Brain microvascular endothelial cell (primary cell): ENCODE results near the gene NUMB.

Experiments used
- DNase-seq: peaks from one replicate; pipeline ENCODE4 v3.0.0-alpha.2; 2020
- H3K27ac ChIP-seq: fragments of 250-450 bp; sonication (Bioruptor Pico); 2 replicates; pipeline ENCODE4 v1.5.1; 2020; ENCODE audit warnings: mild to moderate bottlenecking, moderate library complexity
- H3K27me3 ChIP-seq: fragments of 250-450 bp; sonication (Bioruptor Pico); replicated peaks from 2 replicates; pipeline ENCODE4 v1.5.1; 2020; ENCODE audit warnings: mild to moderate bottlenecking
- H3K36me3 ChIP-seq: fragments of 250-450 bp; sonication (Bioruptor Pico); replicated peaks from 2 replicates; pipeline ENCODE4 v1.5.1; 2020; ENCODE audit warnings: mild to moderate bottlenecking
- H3K4me3 ChIP-seq: 2 replicates; pipeline ENCODE4 v1.5.1; 2011; ENCODE audit warnings: low read depth, mild to moderate bottlenecking, control low read depth, low read length, moderate library complexity
- CTCF ChIP-seq: IDR thresholded peaks from 2 replicates; pipeline ENCODE4 v1.5.1; 2011; ENCODE audit warnings: low read depth, mild to moderate bottlenecking, moderate library complexity, low read length, control low read depth, inconsistent platforms; ENCODE audit errors: missing control alignments
- in situ Hi-C: cut with HindIII; loops from 2 replicates; pipeline ENCODE4 v1.10.0; 2017; ENCODE audit warnings: low sequenced_read_pairs, low pct_ligation_motif_present

The NUMB gene

DNA sequence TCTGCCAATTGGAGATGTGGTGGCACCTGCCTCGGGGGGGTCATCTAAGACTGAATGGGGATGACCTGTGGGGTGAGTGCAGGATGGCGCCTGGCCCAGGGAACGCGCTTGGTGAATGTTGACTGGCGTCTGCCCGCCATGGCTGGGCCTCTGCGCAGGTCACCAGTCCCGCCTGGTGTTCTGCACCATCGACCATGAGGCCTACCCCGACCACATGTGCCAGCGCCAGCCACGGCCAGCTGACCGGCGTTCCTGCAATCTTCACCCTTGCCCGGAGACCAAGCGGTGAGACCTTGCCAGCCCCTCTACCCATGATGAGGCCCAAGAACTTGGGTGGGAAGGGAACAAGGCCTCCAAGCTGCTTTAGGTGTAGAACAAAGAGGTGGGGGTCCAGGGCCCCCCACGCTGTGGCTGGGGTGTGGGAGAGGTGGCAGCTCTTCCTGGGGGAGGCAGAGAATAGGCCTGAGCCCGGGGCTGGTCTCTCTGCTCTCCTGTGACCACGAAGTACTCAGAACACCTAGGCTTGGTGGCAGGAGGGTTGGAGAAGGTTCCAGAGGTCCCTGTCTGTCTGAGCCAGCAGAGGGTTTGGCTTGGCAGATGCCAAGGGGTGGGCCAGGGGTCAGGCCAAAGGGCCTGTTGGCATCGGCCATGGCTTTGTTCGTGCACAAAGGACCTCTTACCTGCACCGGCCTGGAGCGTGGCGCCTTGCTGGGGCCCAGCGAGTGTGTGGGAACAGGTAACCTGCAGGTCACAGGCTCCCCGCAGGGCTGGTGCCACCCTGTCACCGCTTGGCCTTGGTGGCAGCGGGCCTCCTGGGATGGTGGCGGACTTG is 205.6 kb downstream of the NUMB start:
- no peak for DNase-seq
- no peak for TF ChIP-seq CTCF
- Histone ChIP-seq H3K27ac (no peak overlapping the region), H3K4me3 (no peak overlapping the region), H3K27me3 (no peaks in the 10 kb centered on the region), H3K36me3 (no peaks in the 10 kb centered on the region)
- in situ Hi-C loops, result no loop called here

- Histone ChIP-seq H3K36me3 (no peaks in the 10 kb centered on the region), H3K27ac (no peak overlapping the region), H3K4me3 (no peak overlapping the region), H3K27me3 (no peaks in the 10 kb centered on the region)
- no peak for DNase-seq
- no peak for TF ChIP-seq CTCF
- in situ Hi-C loops, result no loop called here
Measured at GRCh38 chr14:73251516-73252215, 206.7 kb downstream of the NUMB start.

DNA sequence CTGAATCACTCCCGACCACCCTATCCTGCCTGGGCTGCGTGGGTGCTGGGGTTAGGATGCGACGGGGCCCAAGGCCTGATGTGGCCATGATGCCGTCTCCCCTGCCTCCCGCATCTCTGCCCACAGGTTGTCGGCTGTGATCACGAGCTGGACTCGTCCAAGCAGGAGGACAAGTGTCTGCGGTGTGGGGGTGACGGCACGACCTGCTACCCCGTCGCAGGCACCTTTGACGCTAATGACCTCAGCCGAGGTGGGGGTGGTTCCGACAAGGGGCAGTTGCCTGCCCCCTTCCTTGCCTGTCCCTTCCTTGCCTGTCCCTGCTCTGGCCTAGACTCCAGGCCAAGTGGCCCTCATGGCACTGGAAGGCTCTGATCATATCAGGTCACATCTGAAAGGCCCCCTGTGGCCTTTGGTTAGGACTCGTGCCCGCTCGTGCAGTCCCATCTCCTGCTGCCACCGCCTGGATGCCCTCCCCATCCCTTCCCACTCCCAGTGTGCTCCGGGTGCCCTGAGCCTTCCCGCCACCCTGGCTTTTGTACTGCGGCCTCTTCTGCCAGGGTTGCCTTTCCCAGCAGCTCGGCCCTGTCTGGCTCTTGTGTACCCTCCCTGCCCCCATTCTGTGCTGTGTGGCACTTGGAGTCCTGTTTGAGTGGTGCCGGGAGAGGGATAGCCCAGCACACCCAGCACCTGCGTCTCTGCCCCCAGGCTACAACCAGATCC is 207.4 kb downstream of the NUMB start:
- H3K27ac ChIP-seq, result no peak overlapping the region
- no peak for DNase-seq
- no peak overlapping the region for H3K4me3 ChIP-seq
- H3K36me3 ChIP-seq, result no peaks in the 10 kb centered on the region
- H3K27me3 ChIP-seq, result no peaks in the 10 kb centered on the region
- in situ Hi-C loops, result no loop called here
- no peak for TF ChIP-seq CTCF

GRCh38 chr14:73250317-73250713 is 208.0 kb downstream of the NUMB start:
- H3K27me3 ChIP-seq, result no peaks in the 10 kb centered on the region
- no peak for DNase-seq
- no peaks in the 10 kb centered on the region for H3K36me3 ChIP-seq
- in situ Hi-C loops, result no loop called here
- H3K4me3 ChIP-seq, result no peak overlapping the region
- TF ChIP-seq CTCF, result no peak
- H3K27ac ChIP-seq, result no peak overlapping the region

- no peak for DNase-seq
- no peak for TF ChIP-seq CTCF
- no peak overlapping the region for H3K4me3 ChIP-seq
- in situ Hi-C loops, result no loop called here
- H3K36me3 ChIP-seq, result no peaks in the 10 kb centered on the region
- H3K27ac ChIP-seq, result no peak overlapping the region
- H3K27me3 ChIP-seq, result no peaks in the 10 kb centered on the region
Measured at GRCh38 chr14:73249564-73250316, 208.6 kb downstream of the NUMB start.
